GM18951 (cell line): ENCODE measurements around the gene INTS1.
A peak's percentile ranks its signal among the peaks of the same experiment; 100 is the strongest.

ENCODE experiments used
- POLR2A ChIP-seq: IDR thresholded peaks from 4 replicates; pipeline ENCODE4 v1.6.1; 2011; ENCODE audit warnings: mild to moderate bottlenecking; ENCODE audit not compliant: insufficient read length, insufficient read depth; ENCODE audit errors: extremely low read depth
- in situ Hi-C: fragments of 300-500 bp; cut with MboI; formaldehyde crosslinking; loops from one replicate; pipeline ENCODE4 v1.12.0; 2022; ENCODE audit warnings: low sequenced_read_pairs, mixed read lengths, inconsistent platforms; ENCODE audit not compliant: unreplicated experiment

Gene INTS1

GRCh38 chr7:1458683-1459511 lies 45.3 kb downstream of the INTS1 start, which contains the start of gene MICALL2:
Gene MICALL2, minus strand, starts transcription at chr7:1459470. Its CDS starts 144 bp downstream, at chr7:1459326.
- in situ Hi-C loops = no loop called here
- TF ChIP-seq POLR2A = peak; percentile 71

GRCh38 chr7:1457949-1458682 lies 46.1 kb downstream of the INTS1 start:
- in situ Hi-C loops = no loop called here
- TF ChIP-seq POLR2A = no peak

- TF ChIP-seq POLR2A = no peak
- in situ Hi-C loops = no loop called here
Measured at GRCh38 chr7:1457059-1457948, 46.9 kb downstream of the INTS1 start.

- in situ Hi-C loops = no loop called here
- TF ChIP-seq POLR2A = no peak
Measured at GRCh38 chr7:1455955-1456354, 48.2 kb downstream of the INTS1 start.

GRCh38 chr7:1455241-1455939 lies 48.8 kb downstream of the INTS1 start:
- in situ Hi-C loops = no loop called here
- no peak for TF ChIP-seq POLR2A

GRCh38 chr7:1454542-1454941 lies 49.6 kb downstream of the INTS1 start:
- no peak for TF ChIP-seq POLR2A
- in situ Hi-C loops = no loop called here

GRCh38 chr7:1452205-1452604 lies 52.0 kb downstream of the INTS1 start:
- in situ Hi-C loops = no loop called here
- no peak for TF ChIP-seq POLR2A

- in situ Hi-C loops = no loop called here
- TF ChIP-seq POLR2A = no peak
Measured at GRCh38 chr7:1450987-1451386, 53.2 kb downstream of the INTS1 start.

GRCh38 chr7:1450431-1450830 lies 53.8 kb downstream of the INTS1 start:
- in situ Hi-C loops = no loop called here
- no peak for TF ChIP-seq POLR2A

- in situ Hi-C loops = no loop called here
- no peak for TF ChIP-seq POLR2A
Measured at GRCh38 chr7:1449951-1450350, 54.2 kb downstream of the INTS1 start.

- no peak for TF ChIP-seq POLR2A
- in situ Hi-C loops = no loop called here
Measured at GRCh38 chr7:1449501-1449900, 54.7 kb downstream of the INTS1 start.

GRCh38 chr7:1448958-1449357 lies 55.2 kb downstream of the INTS1 start:
- TF ChIP-seq POLR2A = no peak
- in situ Hi-C loops = no loop called here
